ENCODE measurements around the gene PTDSS2.
"Not testable (repeated sequence)": the region's sequence is repeated elsewhere in the genome, so short reads cannot be mapped to it uniquely, and the experiment has no call there.

Gene PTDSS2

GRCh38 chr11:433111-433510 is 17.0 kb upstream of the PTDSS2 start:
- Histone ChIP-seq H3K4me1 (ENCODE audit: control insufficient read depth, low read length) (no peaks in the 10 kb centered on the region), H3K27ac (ENCODE audit: low read depth, low read length) (no peak overlapping the region), H3F3A (ENCODE audit: control insufficient read depth, insufficient read depth) (no peaks in the 10 kb centered on the region), H3K4me3 (ENCODE audit: low read length) (no peak overlapping the region), H3K4me2 (ENCODE audit: low read length) (no peak overlapping the region), H3K27me3 (ENCODE audit: control insufficient read depth, low read length) (no peaks in the 10 kb centered on the region), H3K36me3 (ENCODE audit: control insufficient read depth, low read length) (no peaks in the 10 kb centered on the region), H3K9me2 (replicated peaks; ENCODE audit: control insufficient read depth, low read length) (no peaks in the 10 kb centered on the region), H4K20me1 (ENCODE audit: control insufficient read depth, insufficient read depth, low read depth, low read length) (no peaks in the 10 kb centered on the region), H3K79me2 (ENCODE audit: control insufficient read depth, low read length) (no peaks in the 10 kb centered on the region), H3K9me3 (ENCODE audit: control insufficient read depth, insufficient read depth, low read length) (no peaks in the 10 kb centered on the region)
- no peak for TF ChIP-seq CTCF (IDR thresholded peaks at IDR 0.05; ENCODE audit: low read depth, low read length, poor library complexity, severe bottlenecking)
- no peak for TF ChIP-seq EZH2phosphoT487 (IDR thresholded peaks at IDR 0.05; ENCODE audit: borderline replicate concordance, low read length)

GRCh38 chr11:433641-434040 is 16.4 kb upstream of the PTDSS2 start:
- no peaks in the 10 kb centered on the region for H3K27me3 ChIP-seq (ENCODE audit: control insufficient read depth, low read length)
- H3K9me2 ChIP-seq (replicated peaks; ENCODE audit: control insufficient read depth, low read length) = no peaks in the 10 kb centered on the region
- H3K9me3 ChIP-seq (ENCODE audit: control insufficient read depth, insufficient read depth, low read length) = no peaks in the 10 kb centered on the region
- TF ChIP-seq EZH2phosphoT487 (IDR thresholded peaks at IDR 0.05; ENCODE audit: borderline replicate concordance, low read length) (no peak), CTCF (IDR thresholded peaks at IDR 0.05; ENCODE audit: low read depth, low read length, poor library complexity, severe bottlenecking) (no peak)
- H3K4me2 ChIP-seq (ENCODE audit: low read length) = no peak overlapping the region
- no peaks in the 10 kb centered on the region for H3F3A ChIP-seq (ENCODE audit: control insufficient read depth, insufficient read depth)
- no peak overlapping the region for H3K27ac ChIP-seq (ENCODE audit: low read depth, low read length)
- no peaks in the 10 kb centered on the region for H3K36me3 ChIP-seq (ENCODE audit: control insufficient read depth, low read length)
- no peaks in the 10 kb centered on the region for H3K4me1 ChIP-seq (ENCODE audit: control insufficient read depth, low read length)
- no peak overlapping the region for H3K4me3 ChIP-seq (ENCODE audit: low read length)
- H4K20me1 ChIP-seq (ENCODE audit: control insufficient read depth, insufficient read depth, low read depth, low read length) = no peaks in the 10 kb centered on the region
- no peaks in the 10 kb centered on the region for H3K79me2 ChIP-seq (ENCODE audit: control insufficient read depth, low read length)

GRCh38 chr11:434496-434895 is 15.6 kb upstream of the PTDSS2 start:
- no peak for TF ChIP-seq CTCF (IDR thresholded peaks at IDR 0.05; ENCODE audit: low read depth, low read length, poor library complexity, severe bottlenecking)
- Histone ChIP-seq H3K27ac (ENCODE audit: low read depth, low read length) (no peak overlapping the region), H3K36me3 (ENCODE audit: control insufficient read depth, low read length) (no peaks in the 10 kb centered on the region), H3K79me2 (ENCODE audit: control insufficient read depth, low read length) (no peaks in the 10 kb centered on the region), H3F3A (ENCODE audit: control insufficient read depth, insufficient read depth) (no peaks in the 10 kb centered on the region), H3K27me3 (ENCODE audit: control insufficient read depth, low read length) (no peaks in the 10 kb centered on the region), H3K4me2 (ENCODE audit: low read length) (no peak overlapping the region), H4K20me1 (ENCODE audit: control insufficient read depth, insufficient read depth, low read depth, low read length) (no peaks in the 10 kb centered on the region), H3K9me2 (replicated peaks; ENCODE audit: control insufficient read depth, low read length) (no peaks in the 10 kb centered on the region), H3K4me3 (ENCODE audit: low read length) (no peak overlapping the region), H3K4me1 (ENCODE audit: control insufficient read depth, low read length) (no peaks in the 10 kb centered on the region), H3K9me3 (ENCODE audit: control insufficient read depth, insufficient read depth, low read length) (no peaks in the 10 kb centered on the region)

GRCh38 chr11:434999-435740 is 14.9 kb upstream of the PTDSS2 start:
- not testable (repeated sequence) for H3K27me3 ChIP-seq (ENCODE audit: control insufficient read depth, low read length); H3K79me2 ChIP-seq (ENCODE audit: control insufficient read depth, low read length); H3K9me3 ChIP-seq (ENCODE audit: control insufficient read depth, insufficient read depth, low read length); H3K27ac ChIP-seq (ENCODE audit: low read depth, low read length); H3K36me3 ChIP-seq (ENCODE audit: control insufficient read depth, low read length); H3K4me2 ChIP-seq (ENCODE audit: low read length); H3K4me3 ChIP-seq (ENCODE audit: low read length); H3F3A ChIP-seq (ENCODE audit: control insufficient read depth, insufficient read depth); H3K9me2 ChIP-seq (replicated peaks; ENCODE audit: control insufficient read depth, low read length); H3K4me1 ChIP-seq (ENCODE audit: control insufficient read depth, low read length); H4K20me1 ChIP-seq (ENCODE audit: control insufficient read depth, insufficient read depth, low read depth, low read length)

Measured in DOHH2 (cell line).